ENCODE data around the gene ALDH1B1.

- no peak for TF ChIP-seq CTCF (IDR thresholded peaks at IDR 0.05)
- TF ChIP-seq POLR2A (IDR thresholded peaks at IDR 0.05), result no peak
These were observed 23.4 kb downstream of the ALDH1B1 start for GRCh38 chr9:38415856-38416255.
